Nucleus accumbens (tissue), 56 donors: ENCODE data around the gene SLC23A2.

Source experiments
- DNase-seq, 56 donors: peaks; one replicate each; lab custom pipeline; 2025; lab: John Stamatoyannopoulos, UW

SLC23A2 gene

DNA sequence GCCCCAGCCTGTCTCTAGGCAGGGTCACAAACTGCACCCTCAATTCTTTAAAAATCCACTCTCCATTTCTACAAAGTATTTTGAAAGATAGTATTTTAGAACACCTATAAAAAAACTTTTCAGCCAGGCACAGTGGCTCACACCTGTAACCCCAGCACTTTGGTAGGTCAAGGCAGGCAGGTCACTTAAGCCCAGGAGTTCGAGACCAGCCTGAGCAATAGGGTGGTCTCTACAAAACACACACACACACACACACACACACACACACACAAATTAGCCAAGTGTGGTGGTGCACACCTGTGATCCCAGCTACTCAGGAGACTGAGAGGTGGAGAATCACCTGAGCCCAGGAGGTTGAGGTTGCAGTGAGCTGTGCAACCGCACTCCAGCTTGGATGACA, 30.2 kb downstream of the SLC23A2 start:
- DNase-seq, result no peak

DNA sequence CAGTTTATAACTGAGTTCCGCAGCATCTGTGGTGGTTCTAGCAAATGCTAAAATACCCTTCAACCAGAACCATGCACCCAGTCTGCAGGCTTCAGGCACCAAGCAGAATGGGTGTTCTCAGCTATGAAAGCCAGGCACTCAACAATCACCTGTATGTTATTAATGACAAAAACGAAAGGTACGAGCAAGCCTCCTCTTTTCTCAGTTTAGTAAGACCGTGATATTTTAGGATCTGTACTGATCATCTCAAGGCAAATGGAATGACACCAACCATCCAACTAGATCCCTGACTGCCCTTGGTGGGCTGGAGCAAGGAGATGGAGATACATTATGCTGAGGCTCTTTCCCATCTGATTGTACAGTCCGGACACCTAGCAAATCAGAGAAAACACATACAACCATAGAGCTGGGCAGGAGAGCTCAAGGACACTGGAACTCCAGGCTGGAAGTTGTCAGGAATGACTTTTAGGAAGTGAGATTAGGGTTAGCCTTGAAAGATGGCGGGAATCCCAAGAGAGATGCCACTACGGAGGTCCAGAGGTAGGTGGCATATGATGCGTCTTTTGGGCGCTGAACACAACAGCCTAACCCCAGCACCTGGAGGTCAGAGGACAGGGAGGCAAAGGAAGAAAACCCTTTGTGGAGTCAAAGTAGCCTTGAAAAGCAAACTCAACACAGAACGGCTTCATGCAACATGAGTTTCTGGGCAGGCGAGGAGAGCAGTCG, 33.4 kb downstream of the SLC23A2 start:
- DNase-seq, result no peak

DNA sequence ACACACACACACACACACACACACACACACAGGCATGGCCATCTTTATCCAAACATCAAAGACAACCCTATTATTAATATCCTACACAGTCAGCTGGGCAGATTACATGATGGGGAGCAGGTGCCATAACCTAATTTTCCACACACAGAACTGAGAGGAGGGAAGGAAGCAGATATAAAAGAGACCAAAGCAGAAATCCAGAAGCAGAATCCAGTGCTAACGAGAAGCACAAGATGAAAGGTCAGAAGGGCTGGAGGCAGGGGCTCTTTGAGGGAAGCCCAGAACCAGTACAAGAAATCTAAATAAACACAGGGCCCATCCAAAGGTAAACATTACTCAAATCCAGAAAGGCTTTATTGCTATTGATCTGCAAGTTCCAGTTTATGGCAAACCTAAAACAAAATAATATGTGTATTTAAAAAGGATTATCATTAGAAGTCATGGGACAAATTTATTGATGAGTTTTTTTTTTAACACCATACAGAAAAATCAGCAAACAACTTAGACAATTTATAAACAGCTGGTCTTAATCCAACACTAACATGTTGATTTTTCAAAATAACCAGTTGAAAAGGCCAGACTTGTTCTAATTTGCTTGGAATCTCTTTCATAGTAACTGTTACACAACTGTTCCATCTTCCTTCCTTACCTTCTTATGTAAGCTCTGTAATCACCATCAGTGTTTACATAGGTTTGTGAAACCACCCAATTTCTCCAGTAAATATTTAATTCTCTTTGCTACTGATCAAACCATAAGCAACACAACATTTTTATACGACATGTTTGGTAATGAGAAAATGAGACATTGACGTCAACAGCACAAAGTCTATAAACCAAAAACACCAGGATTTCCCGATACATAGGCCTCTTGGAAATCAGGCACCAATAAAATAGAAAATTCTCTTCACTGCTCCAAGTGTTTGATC, 34.2 kb downstream of the SLC23A2 start:
- DNase-seq, result no peak

DNA sequence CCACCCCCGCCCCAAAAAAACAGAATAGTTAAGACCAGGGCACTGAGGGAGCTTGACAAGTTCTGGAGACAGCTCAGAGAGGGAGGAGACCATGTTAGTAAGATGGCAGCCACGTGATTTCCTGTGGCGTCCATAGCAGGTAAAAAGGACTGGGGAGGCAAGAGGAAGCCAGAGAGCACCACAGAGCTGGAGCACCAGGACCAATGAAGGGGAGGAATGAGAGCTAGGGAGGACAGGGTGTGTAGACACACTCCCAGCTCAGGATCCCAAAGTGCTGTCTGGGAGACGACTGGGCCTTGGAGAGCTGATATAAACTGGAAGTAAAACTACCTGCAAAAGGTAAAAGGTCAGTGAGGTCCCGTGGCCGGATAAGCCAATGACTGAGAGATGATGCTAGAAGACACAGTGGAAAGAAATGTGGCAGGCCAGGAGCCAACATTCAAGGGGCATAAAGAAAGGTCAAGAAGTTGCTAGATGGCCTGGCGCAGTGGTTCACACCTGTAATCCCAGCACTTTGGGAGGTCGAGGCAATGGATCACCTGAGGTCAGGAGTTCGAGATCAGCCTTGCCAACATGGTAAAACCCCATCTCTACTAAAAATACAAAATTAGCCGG, 39.0 kb downstream of the SLC23A2 start:
- DNase-seq, result no peak

DNA sequence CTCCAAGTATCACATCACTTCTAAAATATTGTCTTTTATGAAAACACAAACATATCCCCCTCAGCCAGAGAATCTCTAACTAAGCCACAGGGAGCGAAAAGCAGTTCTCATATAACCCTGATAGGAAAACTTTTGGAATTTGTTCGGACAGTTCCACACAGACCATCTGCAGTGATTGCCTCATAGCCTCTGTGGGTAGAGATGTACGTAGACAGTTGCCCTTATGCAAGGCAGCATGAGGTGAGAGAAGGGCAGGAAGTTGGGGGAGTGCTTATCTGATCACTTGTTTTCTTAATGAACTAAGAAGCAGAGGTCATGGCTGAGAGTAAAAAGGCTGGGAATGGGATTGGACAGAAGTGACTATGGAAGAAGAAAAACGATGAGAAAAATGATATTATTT, 39.6 kb downstream of the SLC23A2 start:
- DNase-seq, result no peak

DNA sequence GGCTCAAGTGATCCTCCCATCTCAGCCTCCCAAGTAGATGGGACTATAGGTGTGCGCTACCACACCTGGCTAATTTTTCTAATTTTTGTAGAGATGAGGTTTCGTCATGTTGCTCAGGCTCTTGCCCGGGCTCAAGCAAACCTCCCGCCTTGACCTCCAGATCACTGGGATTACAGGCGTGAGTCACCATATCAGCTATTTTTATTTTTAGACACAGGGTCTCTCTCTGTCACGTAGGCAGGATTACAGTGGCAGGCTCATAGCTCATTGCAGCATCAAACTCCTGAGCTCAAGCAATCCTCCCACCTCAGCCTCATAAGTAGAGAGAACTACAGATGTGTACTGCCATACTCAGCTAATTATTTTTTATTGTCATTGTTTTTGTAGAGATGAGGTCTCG, 41.7 kb downstream of the SLC23A2 start:
- DNase-seq, result no peak

DNA sequence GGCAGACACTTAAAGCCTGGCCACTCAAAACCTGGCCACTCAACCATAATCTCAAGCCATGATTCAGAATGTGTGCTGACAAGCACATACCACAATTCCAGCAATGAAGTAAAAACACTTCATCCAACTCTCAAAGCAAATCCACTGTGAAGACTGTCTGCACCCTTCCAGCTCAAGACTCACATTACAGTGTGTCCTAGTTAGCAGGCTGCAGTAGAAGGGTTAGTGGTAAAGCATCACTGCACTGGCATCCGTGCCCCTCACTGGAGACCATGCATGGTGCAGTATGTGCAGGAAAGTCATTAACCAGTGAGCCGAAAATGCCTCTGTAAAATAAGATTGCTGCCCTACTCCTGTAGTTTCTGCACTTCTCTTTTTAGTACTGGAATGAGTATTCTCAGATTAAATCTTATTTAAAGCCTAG, 43.4 kb downstream of the SLC23A2 start:
- DNase-seq, result no peak

DNA sequence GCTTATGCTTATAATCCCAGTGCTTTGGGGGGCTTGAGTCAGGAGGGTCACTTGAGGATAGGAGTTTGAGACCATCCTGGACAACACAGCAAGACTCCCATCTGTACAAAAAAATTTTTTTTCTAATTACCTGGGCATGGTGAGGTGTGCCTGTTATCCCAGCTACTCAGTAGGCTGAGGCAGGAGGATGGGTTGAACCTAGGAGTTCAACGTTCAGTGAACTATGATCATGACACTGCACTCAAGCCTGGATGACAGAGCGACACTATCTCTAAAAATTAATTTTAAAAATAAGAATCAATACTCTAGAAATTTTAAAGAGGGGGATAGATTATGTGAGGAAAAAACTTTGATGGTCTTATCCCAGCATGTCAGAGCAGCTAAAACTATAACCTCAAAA, 44.1 kb downstream of the SLC23A2 start:
- DNase-seq, result no peak

DNA sequence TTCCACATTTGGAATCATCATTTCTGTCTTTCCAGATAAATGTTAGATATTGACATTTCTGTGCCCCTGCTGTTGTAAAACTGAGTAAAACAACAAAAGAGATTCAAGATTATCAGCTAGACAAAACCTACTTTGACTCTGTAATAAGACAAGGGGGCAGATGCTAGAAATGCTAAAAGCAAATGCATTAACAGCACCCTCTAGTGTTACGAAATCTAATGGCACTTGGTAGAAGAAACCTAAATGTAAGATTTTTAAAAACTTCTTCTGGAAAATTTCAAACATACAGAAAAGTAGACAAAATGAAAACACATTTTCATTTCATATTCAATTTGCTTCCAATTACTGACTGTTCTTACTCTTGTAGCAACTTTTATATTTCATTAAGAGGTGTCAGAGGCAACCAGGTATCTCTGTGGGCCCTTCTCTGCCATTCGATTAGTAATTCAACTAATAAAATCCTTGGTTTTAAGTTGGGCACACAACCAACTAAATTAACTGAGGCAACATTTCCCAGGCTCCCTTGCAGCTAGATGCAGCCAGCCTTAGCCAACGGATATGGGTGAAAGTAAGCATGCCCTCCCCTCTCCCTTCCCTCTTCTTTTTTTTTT, 45.0 kb downstream of the SLC23A2 start:
- DNase-seq, result no peak

DNA sequence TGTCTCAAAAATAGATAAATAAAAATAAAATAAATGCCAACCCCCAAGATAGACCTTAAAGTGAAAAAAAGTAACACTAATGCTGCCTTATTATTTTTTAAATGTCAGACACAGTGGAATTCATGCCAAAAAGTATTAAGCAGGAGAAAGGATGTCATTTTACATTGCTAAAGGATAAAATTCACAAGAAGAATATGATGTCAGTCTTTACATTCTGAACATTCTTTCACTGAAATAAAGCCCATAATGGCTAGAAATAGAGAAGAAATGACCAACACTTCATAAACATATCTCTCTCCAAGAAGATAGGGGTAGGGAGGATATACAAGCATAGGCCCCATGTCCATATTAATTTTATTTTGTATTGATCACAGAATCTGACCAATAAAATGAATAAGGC, 47.4 kb downstream of the SLC23A2 start:
- DNase-seq, result no peak

DNA sequence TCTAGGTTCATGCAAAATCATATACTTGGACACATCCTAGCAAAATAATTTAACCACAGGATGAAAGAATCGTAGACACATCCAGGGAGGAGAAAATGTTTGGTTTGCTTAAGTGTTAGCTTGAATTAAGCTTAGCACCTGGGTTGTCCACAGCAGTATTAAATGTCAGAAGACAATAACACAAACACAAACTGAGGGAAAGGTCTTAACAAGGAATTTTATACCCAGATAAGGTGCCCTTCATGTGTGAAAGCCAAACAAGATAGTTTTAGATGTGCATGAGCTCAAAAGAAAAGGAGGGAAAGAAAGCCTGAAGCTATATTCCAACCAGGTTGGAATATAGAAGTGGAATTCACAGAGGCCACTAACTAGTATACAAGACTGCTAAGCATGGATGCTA, 49.1 kb downstream of the SLC23A2 start:
- no peak for DNase-seq

DNA sequence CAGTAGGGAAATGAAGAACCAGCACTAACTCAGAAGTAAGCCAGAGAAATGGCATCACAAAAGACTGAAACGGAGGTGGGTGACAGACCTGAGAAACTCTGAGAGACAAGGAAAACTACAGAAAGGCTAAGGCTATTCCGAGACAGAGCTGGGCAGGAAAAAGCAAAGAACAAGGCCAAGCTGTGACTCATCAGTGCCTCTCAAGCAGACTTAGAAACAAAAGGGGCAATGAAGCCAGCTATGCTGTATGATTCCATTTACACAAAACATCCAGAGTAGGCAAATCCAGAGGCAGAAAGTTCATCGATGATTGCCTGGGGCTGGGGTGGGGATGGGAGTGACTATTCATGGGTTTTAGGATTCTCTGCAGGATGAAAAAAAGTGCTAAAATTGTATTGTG, 50.0 kb downstream of the SLC23A2 start:
- peak in 32 of 56 donors; percentile 5 to 66 (median 24) for DNase-seq

DNA sequence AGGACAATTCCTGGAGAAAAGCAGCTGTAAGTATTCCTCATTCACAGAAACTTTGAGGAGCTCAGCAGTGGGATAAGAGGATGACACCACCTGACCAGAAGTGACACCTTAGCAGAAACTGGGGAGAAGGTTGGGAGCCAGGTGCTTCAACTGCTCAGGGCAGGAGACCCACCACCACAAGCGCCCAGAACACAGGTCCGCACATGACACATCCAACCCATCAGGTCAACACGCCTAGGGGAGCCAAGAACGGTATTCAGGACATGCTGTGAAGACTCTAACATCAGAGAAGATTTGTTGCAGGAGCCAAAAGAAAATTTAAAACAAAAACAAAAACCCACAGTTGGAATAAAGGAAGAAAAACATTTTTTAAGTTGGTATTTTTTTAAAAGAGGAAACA, 50.5 kb downstream of the SLC23A2 start:
- no peak for DNase-seq

DNA sequence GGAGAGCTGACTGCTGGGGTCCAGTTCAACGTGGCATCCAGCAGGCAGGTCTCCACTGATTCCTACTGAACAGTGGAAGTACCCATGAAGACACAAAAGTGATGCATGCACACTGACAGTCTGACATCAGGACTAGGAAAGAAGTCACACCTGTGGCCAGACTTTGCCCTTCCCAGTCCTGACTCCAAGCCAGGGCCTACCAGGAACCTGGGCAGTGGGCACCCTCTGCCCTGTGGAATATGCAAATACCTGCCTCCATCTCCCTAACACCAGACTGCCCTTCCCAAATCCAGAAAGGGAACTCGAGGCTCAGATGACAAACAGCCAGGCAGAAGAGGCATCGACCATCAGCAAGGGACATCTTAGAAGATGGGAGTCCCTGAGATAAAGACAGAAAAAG, 50.9 kb downstream of the SLC23A2 start:
- no peak for DNase-seq

DNA sequence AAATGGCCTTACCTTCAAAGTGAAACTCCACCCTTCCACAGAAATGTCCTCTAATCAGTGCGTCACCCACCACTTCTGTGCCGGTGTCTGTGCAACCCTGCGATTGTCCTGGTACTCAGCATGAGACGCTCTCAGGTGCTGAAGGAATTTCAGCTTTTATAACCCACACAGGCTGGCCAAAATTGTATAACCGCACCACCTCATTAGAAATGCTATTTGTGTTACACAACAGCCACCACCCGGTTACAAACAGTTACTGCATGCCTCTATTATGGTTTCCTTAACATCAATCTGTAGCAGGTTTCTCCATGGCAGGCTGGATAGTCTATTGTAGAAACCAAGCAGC, 51.5 kb downstream of the SLC23A2 start:
- peak in 31 of 56 donors; percentile 4 to 56 (median 22) for DNase-seq

DNA sequence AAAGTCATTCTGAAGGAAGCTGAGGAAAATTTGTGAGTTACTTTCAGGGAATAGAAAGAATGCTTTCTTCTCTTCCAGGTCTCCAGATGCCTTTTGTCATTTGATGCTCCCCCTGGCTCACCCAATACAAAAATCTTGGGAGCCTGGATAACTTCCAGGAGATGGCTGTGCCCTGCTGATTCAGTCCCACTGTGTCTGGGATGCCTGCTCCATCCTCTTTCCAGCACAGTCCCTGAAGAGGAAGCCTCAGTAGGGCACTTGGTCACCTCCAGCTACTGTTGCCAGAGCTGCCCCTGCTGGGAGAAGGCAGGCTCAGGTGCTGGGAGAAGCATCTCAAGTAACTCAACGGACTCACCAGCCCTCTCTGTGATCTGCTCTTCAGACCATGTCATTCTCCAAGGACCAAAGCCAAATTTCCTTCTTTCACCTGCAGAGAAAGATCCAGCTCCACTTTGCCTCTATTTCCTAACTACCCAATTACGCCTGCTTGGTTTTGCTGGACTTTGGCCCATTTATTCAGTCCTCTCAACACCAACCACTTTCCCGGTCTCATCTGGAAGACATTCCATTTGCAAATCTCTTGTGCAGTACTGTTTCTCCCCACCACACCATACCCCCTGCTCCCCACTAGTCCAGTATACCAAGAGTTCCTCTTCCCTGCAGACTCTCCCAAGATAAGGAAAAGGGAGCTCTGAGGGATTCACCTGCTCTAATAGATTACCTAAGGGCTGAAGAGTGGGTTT, 53.3 kb downstream of the SLC23A2 start:
- DNase-seq, result peak in 2 of 56 donors; percentile 8 to 13

DNA sequence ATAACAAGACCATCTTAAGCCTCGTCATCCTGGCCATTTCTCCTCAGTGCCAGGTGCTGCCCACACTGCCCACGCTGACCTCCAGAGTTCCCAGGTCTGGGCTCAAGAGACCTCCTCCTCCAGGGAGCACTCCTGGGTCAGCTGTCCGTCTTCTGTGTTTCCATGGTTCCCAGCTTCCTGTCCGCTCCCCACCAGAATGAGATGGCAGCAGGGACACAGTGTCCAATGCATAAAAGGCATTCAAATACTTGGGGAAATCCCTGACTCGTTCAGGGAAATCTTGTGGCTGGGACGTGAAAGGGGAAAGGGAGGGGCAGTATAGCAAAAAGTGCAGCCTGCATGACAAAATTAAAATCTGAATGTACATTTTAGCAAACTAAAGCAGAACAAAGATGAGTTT, 54.3 kb downstream of the SLC23A2 start:
- no peak for DNase-seq

DNA sequence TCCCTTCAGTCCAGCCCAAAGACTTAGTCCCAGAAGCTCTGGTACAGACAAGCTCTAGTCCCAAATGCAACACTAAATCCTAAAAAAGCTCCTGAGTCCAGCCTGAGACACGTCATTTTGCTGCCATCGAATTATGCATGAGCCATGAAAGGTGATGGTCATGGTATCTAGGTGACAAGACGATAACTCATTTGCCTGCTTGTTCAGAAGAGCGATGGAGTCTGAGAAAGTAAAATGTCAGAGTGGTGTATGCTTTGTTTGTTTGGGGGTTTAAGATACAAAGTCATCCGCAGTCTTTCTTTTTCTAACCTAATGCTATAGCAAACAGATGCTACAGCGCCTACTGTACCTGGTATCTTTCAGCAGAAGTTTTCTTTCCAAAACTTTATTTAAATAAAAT, 54.7 kb downstream of the SLC23A2 start:
- no peak for DNase-seq

DNA sequence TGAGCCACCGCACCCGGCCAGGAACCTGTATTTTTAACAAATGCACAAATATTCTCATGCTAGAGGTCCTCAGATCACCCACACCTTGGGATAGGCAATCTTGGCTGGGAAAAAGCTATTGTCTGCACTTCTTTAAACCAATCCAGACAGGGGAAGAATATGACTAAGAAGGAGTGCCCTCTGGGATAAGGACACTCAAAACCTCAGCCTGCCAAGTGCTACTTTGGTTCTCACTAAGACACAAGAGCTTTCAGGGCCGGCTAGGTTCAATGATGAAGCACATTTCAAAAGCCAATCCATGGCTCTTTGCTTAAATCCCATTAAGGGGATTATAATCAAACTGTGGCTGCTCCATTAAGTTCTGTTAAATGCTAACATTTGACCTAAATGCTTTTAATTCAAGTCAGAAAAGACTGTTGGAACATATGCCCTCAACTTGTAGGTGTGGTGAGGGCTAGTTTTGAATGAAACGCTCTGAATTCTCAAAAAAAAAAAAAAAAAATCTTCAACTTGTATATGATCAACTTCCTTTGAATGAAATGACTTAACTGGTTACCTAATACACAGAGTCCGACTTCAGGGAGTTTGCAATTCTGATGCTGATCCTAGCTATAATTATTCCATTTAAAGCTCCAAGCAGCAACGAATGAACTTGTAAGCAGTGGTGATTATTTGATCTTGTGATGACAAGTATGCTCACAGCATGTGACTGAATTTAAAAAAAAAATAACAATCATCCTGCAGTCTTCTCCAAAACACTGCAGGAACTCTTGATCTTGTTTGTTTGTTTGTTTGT, 56.6 kb downstream of the SLC23A2 start:
- no peak for DNase-seq

DNA sequence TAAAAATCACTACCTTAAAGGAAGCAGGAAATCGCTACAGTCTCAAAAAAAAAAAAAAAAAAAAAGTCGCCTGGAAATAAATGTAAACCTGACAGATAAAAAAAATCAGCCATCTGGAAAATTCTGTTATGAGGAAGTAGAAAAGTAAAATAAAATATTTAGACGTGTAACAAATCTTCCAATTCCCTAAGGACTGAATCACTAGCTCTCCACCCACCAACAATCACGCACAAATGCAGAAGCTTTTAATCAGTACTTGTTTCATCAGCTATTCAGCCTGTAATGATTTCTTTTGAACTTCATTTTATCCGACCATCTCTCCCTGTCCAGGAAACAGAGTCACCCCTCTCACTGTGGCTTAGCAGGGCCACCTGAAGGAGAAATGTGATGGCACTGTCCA, 59.0 kb downstream of the SLC23A2 start:
- DNase-seq, result no peak
